GM12864 (cell line): ENCODE data around the gene PPM1H.
"Not testable (repeated sequence)": the region's sequence is repeated elsewhere in the genome, so short reads cannot be mapped to it uniquely, and the experiment has no call there.

Experiments used
- DNase-seq: peaks from one replicate; pipeline ENCODE4 v3.0.0-alpha.2; 2011; ENCODE audit warnings: low read depth
- H3K4me3 ChIP-seq: 2 replicates; pipeline ENCODE4 v1.5.1; 2011; ENCODE audit warnings: mild to moderate bottlenecking, low read depth, low read length, control low read depth
- CTCF ChIP-seq: IDR thresholded peaks from 2 replicates; pipeline ENCODE4 v1.5.1; 2011; ENCODE audit warnings: low read depth, mild to moderate bottlenecking, moderate library complexity, low read length, control low read depth, inconsistent platforms; ENCODE audit errors: missing control alignments

PPM1H gene

DNA sequence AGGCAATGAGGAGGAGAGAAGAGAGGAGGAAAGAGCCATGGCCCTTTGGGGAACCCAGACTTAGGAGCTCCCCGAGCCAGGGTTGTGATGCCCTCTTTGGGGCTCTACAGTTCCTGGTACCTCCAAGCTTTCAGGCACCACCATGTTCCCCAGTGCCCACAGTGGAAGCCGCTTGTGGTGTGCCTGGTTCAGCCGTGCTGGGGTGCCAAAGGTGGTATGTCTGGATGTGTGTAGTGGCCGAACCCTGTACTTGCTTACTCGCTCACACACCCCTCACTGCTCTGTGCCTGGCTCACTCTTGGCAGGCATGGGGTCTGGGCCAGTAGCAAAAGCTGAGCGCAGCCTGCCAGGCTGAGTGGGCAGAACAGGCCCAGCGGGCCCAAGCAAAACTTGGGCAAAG, 257.6 kb downstream of the PPM1H start:
- no peak for DNase-seq
- H3K4me3 ChIP-seq: no peak overlapping the region
- no peak for TF ChIP-seq CTCF

DNA sequence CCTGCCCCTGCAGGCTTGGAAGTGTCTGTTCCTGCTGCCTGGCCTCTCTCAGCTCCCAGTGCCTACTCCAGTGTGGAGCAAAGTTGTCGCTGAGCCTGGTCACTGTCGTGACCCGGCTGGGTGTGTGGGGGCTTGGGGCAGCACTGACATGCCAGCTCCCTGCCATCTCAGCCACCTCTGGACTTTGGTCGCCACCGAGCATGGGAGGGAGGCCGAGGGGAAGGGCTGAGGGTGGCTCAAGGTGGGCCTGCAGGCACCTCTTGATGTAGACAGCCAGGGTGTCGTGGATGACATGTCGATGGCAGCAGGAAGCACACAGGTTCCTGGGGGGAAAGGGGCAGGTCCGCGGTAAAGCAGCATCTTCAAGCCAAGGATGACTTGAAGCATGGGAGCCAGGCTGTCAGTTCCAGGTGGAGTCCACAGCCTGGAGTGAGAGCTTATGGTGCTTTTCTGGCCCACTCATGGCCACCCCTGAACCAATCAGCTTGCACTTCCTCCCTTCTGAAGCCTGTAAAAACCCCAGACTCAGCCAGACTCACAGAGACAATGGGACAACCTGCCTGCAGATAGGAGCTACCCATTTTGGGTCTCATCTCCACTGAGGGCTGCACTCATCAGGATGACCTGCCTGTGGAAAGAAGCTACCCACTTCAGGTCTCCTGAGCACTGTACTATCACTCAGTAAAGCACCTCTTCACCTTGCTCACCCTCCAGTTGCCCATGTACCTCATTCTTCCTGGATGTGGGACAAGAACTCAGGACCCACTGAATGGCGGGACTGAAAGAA, 258.2 kb downstream of the PPM1H start:
- H3K4me3 ChIP-seq: no peak overlapping the region
- no peak for DNase-seq

GRCh38 chr12:62673028-62673815, 261.7 kb downstream of the PPM1H start:
- H3K4me3 ChIP-seq: no peak overlapping the region
- no peak for TF ChIP-seq CTCF
- no peak for DNase-seq

More for the DNA sequence above, 258.2 kb downstream of the PPM1H start:
- TF ChIP-seq CTCF: no peak

GRCh38 chr12:62670986-62671720, 263.8 kb downstream of the PPM1H start:
- no peak for TF ChIP-seq CTCF

GRCh38 chr12:62668782-62669181, 266.2 kb downstream of the PPM1H start:
- DNase-seq: no peak
- no peak overlapping the region for H3K4me3 ChIP-seq
- no peak for TF ChIP-seq CTCF

More at GRCh38 chr12:62670986-62671720, 263.8 kb downstream of the PPM1H start:
- no peak for DNase-seq
- no peak overlapping the region for H3K4me3 ChIP-seq

DNA sequence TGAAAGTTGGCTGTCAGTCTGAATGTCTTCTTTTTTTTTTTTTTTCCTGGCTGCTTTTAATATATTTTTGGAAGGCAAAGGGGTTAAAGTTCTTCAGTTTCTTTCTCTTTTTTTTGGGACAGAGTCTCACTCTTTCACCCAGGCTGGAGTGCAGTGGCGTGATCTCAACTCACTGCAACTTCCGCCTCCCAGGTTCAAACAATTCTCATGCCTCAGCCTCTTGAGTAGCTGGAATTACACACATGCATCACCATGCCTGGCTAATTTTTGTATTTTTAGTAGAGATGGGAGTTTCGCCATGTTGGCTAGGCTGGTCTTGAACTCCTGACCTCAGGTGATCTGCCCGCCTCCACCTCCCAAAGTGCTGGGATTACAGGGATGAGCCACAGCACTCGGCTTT, 270.0 kb downstream of the PPM1H start:
- DNase-seq: not testable (repeated sequence)

DNA sequence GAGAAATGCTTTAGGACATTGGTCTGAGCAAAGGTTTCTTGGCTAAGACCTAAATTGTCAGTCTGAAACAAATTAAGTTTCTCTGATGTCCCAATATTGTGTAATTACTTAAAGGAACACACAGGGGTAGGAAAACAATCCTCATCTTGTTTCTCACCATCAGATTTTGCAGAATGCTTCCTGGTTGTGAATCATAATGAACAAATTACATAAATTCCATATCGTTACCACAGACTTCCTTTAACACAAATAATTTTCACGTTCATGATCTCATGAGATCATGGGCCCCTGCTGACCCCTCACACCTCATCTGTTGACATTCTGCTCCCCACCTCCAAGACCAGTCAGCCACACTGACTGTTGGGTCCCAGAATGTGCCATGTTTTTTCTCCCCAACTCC, 274.2 kb downstream of the PPM1H start:
- no peak overlapping the region for H3K4me3 ChIP-seq
- DNase-seq: no peak
- no peak for TF ChIP-seq CTCF

More for the DNA sequence above, 270.0 kb downstream of the PPM1H start:
- H3K4me3 ChIP-seq: not testable (repeated sequence)
